ENCODE results near the gene ZNF212. TPM values are rescaled to one million over a fixed set of nuclear protein-coding genes. Genes with fewer than 3 reads are reported as not detected.

Gene ZNF212
- total and polyA plus RNA-seq, 2 donors, result 5.9 to 16.7 TPM

- WGBS, result 2% methylated on average over 66 of the region's 66 CpGs
- H3K4me1 ChIP-seq (ENCODE audit: control insufficient read depth in 2 of 2, insufficient read depth in 2 of 2, low read length in 2 of 2), result peaks cover 27 to 38% of the 10 kb centered on the region in 2 donors
- H3K27me3 ChIP-seq (ENCODE audit: control insufficient read depth in 2 of 2, insufficient read depth in 1 of 2, low read length in 1 of 2), result peaks cover 0 to 7% of the 10 kb centered on the region in 2 donors
- peaks cover 0 to 13% of the 10 kb centered on the region in 2 donors for H3K9me3 ChIP-seq (ENCODE audit: control insufficient read depth in 2 of 2, insufficient read depth in 1 of 2, low read length in 1 of 2)
- H3K27ac ChIP-seq (ENCODE audit: low read depth in 1 of 2, low read length in 1 of 2), result peak overlapping the region; percentile 78 to 93
- DNase-seq (ENCODE audit: low read depth in 6 of 9, low spot score in 9 of 9), result peak; percentile 80 to 97 (median 93)
- peaks cover 7 to 9% of the 10 kb centered on the region in 2 donors for H3K36me3 ChIP-seq (ENCODE audit: control insufficient read depth in 2 of 2, insufficient read depth in 2 of 2, low read length in 1 of 2)
- peak overlapping the region; percentile 40 to 53 for H3K4me3 ChIP-seq (ENCODE audit: low read length in 2 of 2)
Observed at GRCh38 chr7:149284850-149285585, 45.6 kb downstream of the ZNF212 start.

- Histone ChIP-seq H3K27ac (ENCODE audit: low read depth in 1 of 2, low read length in 1 of 2) (peak overlapping the region in 1 of 2 donors; percentile 93), H3K27me3 (ENCODE audit: control insufficient read depth in 2 of 2, insufficient read depth in 1 of 2, low read length in 1 of 2) (peaks cover 0 to 7% of the 10 kb centered on the region in 2 donors), H3K4me1 (ENCODE audit: control insufficient read depth in 2 of 2, insufficient read depth in 2 of 2, low read length in 2 of 2) (peaks cover 27 to 38% of the 10 kb centered on the region in 2 donors), H3K36me3 (ENCODE audit: control insufficient read depth in 2 of 2, insufficient read depth in 2 of 2, low read length in 1 of 2) (peaks cover 7 to 9% of the 10 kb centered on the region in 2 donors), H3K9me3 (ENCODE audit: control insufficient read depth in 2 of 2, insufficient read depth in 1 of 2, low read length in 1 of 2) (peaks cover 0 to 13% of the 10 kb centered on the region in 2 donors), H3K4me3 (ENCODE audit: low read length in 2 of 2) (peak overlapping the region; percentile 40 to 53)
- DNase-seq (ENCODE audit: low read depth in 6 of 9, low spot score in 9 of 9), result peak in 1 of 9 donors; percentile 21
- 22% methylated on average over 11 of the region's 11 CpGs for WGBS
Observed at GRCh38 chr7:149285603-149286002, 46.2 kb downstream of the ZNF212 start.

- DNase-seq (ENCODE audit: low read depth in 6 of 9, low spot score in 9 of 9), result peak in 2 of 9 donors; percentile 21 to 44
- peaks cover 27 to 43% of the 10 kb centered on the region in 2 donors for H3K4me1 ChIP-seq (ENCODE audit: control insufficient read depth in 2 of 2, insufficient read depth in 2 of 2, low read length in 2 of 2)
- peaks cover 0 to 9% of the 10 kb centered on the region in 2 donors for H3K36me3 ChIP-seq (ENCODE audit: control insufficient read depth in 2 of 2, insufficient read depth in 2 of 2, low read length in 1 of 2)
- H3K9me3 ChIP-seq (ENCODE audit: control insufficient read depth in 2 of 2, insufficient read depth in 1 of 2, low read length in 1 of 2), result peaks cover 0 to 13% of the 10 kb centered on the region in 2 donors
- H3K4me3 ChIP-seq (ENCODE audit: low read length in 2 of 2), result no peak overlapping the region
- 92% methylated on average over 6 of the region's 6 CpGs for WGBS
- H3K27me3 ChIP-seq (ENCODE audit: control insufficient read depth in 2 of 2, insufficient read depth in 1 of 2, low read length in 1 of 2), result peaks cover 0 to 7% of the 10 kb centered on the region in 2 donors
- H3K27ac ChIP-seq (ENCODE audit: low read depth in 1 of 2, low read length in 1 of 2), result no peak overlapping the region
Observed at GRCh38 chr7:149286811-149287400, 47.5 kb downstream of the ZNF212 start.

GRCh38 chr7:149287622-149288021 is 48.2 kb downstream of the ZNF212 start:
- peaks cover 27 to 43% of the 10 kb centered on the region in 2 donors for H3K4me1 ChIP-seq (ENCODE audit: control insufficient read depth in 2 of 2, insufficient read depth in 2 of 2, low read length in 2 of 2)
- peaks cover 0 to 5% of the 10 kb centered on the region in 2 donors for H3K36me3 ChIP-seq (ENCODE audit: control insufficient read depth in 2 of 2, insufficient read depth in 2 of 2, low read length in 1 of 2)
- peaks cover 0 to 7% of the 10 kb centered on the region in 2 donors for H3K27me3 ChIP-seq (ENCODE audit: control insufficient read depth in 2 of 2, insufficient read depth in 1 of 2, low read length in 1 of 2)
- WGBS, result 97% methylated on average over 10 of the region's 10 CpGs
- H3K9me3 ChIP-seq (ENCODE audit: control insufficient read depth in 2 of 2, insufficient read depth in 1 of 2, low read length in 1 of 2), result peaks cover 0 to 13% of the 10 kb centered on the region in 2 donors
- no peak overlapping the region for H3K27ac ChIP-seq (ENCODE audit: low read depth in 1 of 2, low read length in 1 of 2)
- no peak for DNase-seq (ENCODE audit: low read depth in 6 of 9, low spot score in 9 of 9)
- no peak overlapping the region for H3K4me3 ChIP-seq (ENCODE audit: low read length in 2 of 2)

- H3K27me3 ChIP-seq (ENCODE audit: control insufficient read depth in 2 of 2, insufficient read depth in 1 of 2, low read length in 1 of 2), result peaks cover 0 to 7% of the 10 kb centered on the region in 2 donors
- no peak for DNase-seq (ENCODE audit: low read depth in 6 of 9, low spot score in 9 of 9)
- peaks cover 0 to 13% of the 10 kb centered on the region in 2 donors for H3K9me3 ChIP-seq (ENCODE audit: control insufficient read depth in 2 of 2, insufficient read depth in 1 of 2, low read length in 1 of 2)
- peaks cover 0 to 5% of the 10 kb centered on the region in 2 donors for H3K36me3 ChIP-seq (ENCODE audit: control insufficient read depth in 2 of 2, insufficient read depth in 2 of 2, low read length in 1 of 2)
- H3K4me1 ChIP-seq (ENCODE audit: control insufficient read depth in 2 of 2, insufficient read depth in 2 of 2, low read length in 2 of 2), result peaks cover 22 to 34% of the 10 kb centered on the region in 2 donors
- over 99% methylated on average over 8 of the region's 8 CpGs for WGBS
- H3K27ac ChIP-seq (ENCODE audit: low read depth in 1 of 2, low read length in 1 of 2), result no peak overlapping the region
- no peak overlapping the region for H3K4me3 ChIP-seq (ENCODE audit: low read length in 2 of 2)
Observed at GRCh38 chr7:149289262-149289661, 49.8 kb downstream of the ZNF212 start.

GRCh38 chr7:149289856-149290255 is 50.4 kb downstream of the ZNF212 start:
- DNase-seq (ENCODE audit: low read depth in 6 of 9, low spot score in 9 of 9), result no peak
- Histone ChIP-seq H3K4me3 (ENCODE audit: low read length in 2 of 2) (no peak overlapping the region), H3K36me3 (ENCODE audit: control insufficient read depth in 2 of 2, insufficient read depth in 2 of 2, low read length in 1 of 2) (peaks cover 0 to 5% of the 10 kb centered on the region in 2 donors), H3K9me3 (ENCODE audit: control insufficient read depth in 2 of 2, insufficient read depth in 1 of 2, low read length in 1 of 2) (peaks cover 0 to 9% of the 10 kb centered on the region in 2 donors), H3K27ac (ENCODE audit: low read depth in 1 of 2, low read length in 1 of 2) (no peak overlapping the region), H3K4me1 (ENCODE audit: control insufficient read depth in 2 of 2, insufficient read depth in 2 of 2, low read length in 2 of 2) (peaks cover 16 to 28% of the 10 kb centered on the region in 2 donors), H3K27me3 (ENCODE audit: control insufficient read depth in 2 of 2, insufficient read depth in 1 of 2, low read length in 1 of 2) (peaks cover 0 to 7% of the 10 kb centered on the region in 2 donors)
- WGBS, result 97% methylated on average over 4 of the region's 4 CpGs

GRCh38 chr7:149291036-149291780 is 51.8 kb downstream of the ZNF212 start:
- DNase-seq (ENCODE audit: low read depth in 6 of 9, low spot score in 9 of 9), result no peak

GRCh38 chr7:149291781-149292461 is 52.5 kb downstream of the ZNF212 start:
- no peak for DNase-seq (ENCODE audit: low read depth in 6 of 9, low spot score in 9 of 9)
- no peaks in the 10 kb centered on the region for H3K27me3 ChIP-seq (ENCODE audit: control insufficient read depth in 2 of 2, insufficient read depth in 1 of 2, low read length in 1 of 2)
- 97% methylated on average over 16 of the region's 16 CpGs for WGBS
- H3K9me3 ChIP-seq (ENCODE audit: control insufficient read depth in 2 of 2, insufficient read depth in 1 of 2, low read length in 1 of 2), result no peaks in the 10 kb centered on the region
- H3K36me3 ChIP-seq (ENCODE audit: control insufficient read depth in 2 of 2, insufficient read depth in 2 of 2, low read length in 1 of 2), result peaks cover 0 to 5% of the 10 kb centered on the region in 2 donors
- H3K27ac ChIP-seq (ENCODE audit: low read depth in 1 of 2, low read length in 1 of 2), result no peak overlapping the region
- no peak overlapping the region for H3K4me3 ChIP-seq (ENCODE audit: low read length in 2 of 2)
- H3K4me1 ChIP-seq (ENCODE audit: control insufficient read depth in 2 of 2, insufficient read depth in 2 of 2, low read length in 2 of 2), result peaks cover 2 to 9% of the 10 kb centered on the region in 2 donors

More at GRCh38 chr7:149291036-149291780, 51.8 kb downstream of the ZNF212 start:
- Histone ChIP-seq H3K4me1 (ENCODE audit: control insufficient read depth in 2 of 2, insufficient read depth in 2 of 2, low read length in 2 of 2) (peaks cover 7 to 15% of the 10 kb centered on the region in 2 donors), H3K4me3 (ENCODE audit: low read length in 2 of 2) (no peak overlapping the region), H3K27ac (ENCODE audit: low read depth in 1 of 2, low read length in 1 of 2) (no peak overlapping the region), H3K9me3 (ENCODE audit: control insufficient read depth in 2 of 2, insufficient read depth in 1 of 2, low read length in 1 of 2) (no peaks in the 10 kb centered on the region), H3K27me3 (ENCODE audit: control insufficient read depth in 2 of 2, insufficient read depth in 1 of 2, low read length in 1 of 2) (no peaks in the 10 kb centered on the region), H3K36me3 (ENCODE audit: control insufficient read depth in 2 of 2, insufficient read depth in 2 of 2, low read length in 1 of 2) (peaks cover 0 to 5% of the 10 kb centered on the region in 2 donors)
- WGBS, result 77% methylated on average over 13 of the region's 13 CpGs

All from thymus (tissue), 11 donors.